Mesenchymal stem cell (in vitro differentiated cells and primary cell): ENCODE data around the gene AKAP13.

Experiments
- DNase-seq: peaks from one replicate; pipeline ENCODE4 v3.0.0-alpha.2; 2013
- H2AFZ ChIP-seq: one replicate; pipeline ENCODE4 v1.6.1; 2013; ENCODE audit warnings: low read depth, mild to moderate bottlenecking, control low read depth, inconsistent platforms, low read length, moderate library complexity
- H2AK5ac ChIP-seq: 2 replicates; pipeline ENCODE4 v1.6.1; 2013; ENCODE audit warnings: low read length, moderate library complexity, mild to moderate bottlenecking, inconsistent platforms; ENCODE audit not compliant: severe bottlenecking
- H2BK120ac ChIP-seq: one replicate; pipeline ENCODE4 v1.6.1; 2013; ENCODE audit warnings: low read depth, mild to moderate bottlenecking, inconsistent platforms, low read length, moderate library complexity
- H2BK12ac ChIP-seq, 2 experiments: one replicate each; pipeline ENCODE4 v1.6.1; 2013; ENCODE audit warnings: inconsistent platforms in 2 of 2, low read length in 2 of 2, mild to moderate bottlenecking in 2 of 2, moderate library complexity in 2 of 2, control low read depth in 1 of 2
- H2BK15ac ChIP-seq: one replicate; pipeline ENCODE4 v1.6.1; 2013; ENCODE audit warnings: mild to moderate bottlenecking, low read depth, inconsistent platforms; ENCODE audit not compliant: poor library complexity, severe bottlenecking
- H2BK5ac ChIP-seq: 2 replicates; pipeline ENCODE4 v1.6.1; 2013; ENCODE audit warnings: low read depth, mild to moderate bottlenecking, low read length, control low read depth, inconsistent platforms; ENCODE audit not compliant: poor library complexity, severe bottlenecking
- H3K14ac ChIP-seq, 2 experiments: one replicate each; pipeline ENCODE4 v1.6.1; 2013; ENCODE audit warnings: inconsistent platforms in 2 of 2, low read length in 2 of 2, control low read depth in 1 of 2, mild to moderate bottlenecking in 1 of 2, moderate library complexity in 1 of 2
- H3K18ac ChIP-seq, 2 experiments: one replicate each; pipeline ENCODE4 v1.6.1; 2013; ENCODE audit warnings: inconsistent platforms in 2 of 2, low read length in 2 of 2, control low read depth in 1 of 2, low read depth in 1 of 2, mild to moderate bottlenecking in 1 of 2
- H3K23ac ChIP-seq, 2 experiments: one replicate each; pipeline ENCODE4 v1.6.1; 2013; ENCODE audit warnings: inconsistent platforms in 2 of 2, low read length in 2 of 2, mild to moderate bottlenecking in 2 of 2, moderate library complexity in 2 of 2, control low read depth in 1 of 2
- H3K27ac ChIP-seq: 2 replicates; pipeline ENCODE4 v1.5.1; 2013; ENCODE audit warnings: mild to moderate bottlenecking, moderate library complexity, low read length, control low read depth, inconsistent platforms; ENCODE audit not compliant: poor library complexity, severe bottlenecking
- H3K27me3 ChIP-seq, 2 experiments: 2 replicates each; pipeline versions ENCODE4 v1.6.1 to v1.7.0; 2013; ENCODE audit warnings: low read length in 2 of 2, mild to moderate bottlenecking in 2 of 2, moderate library complexity in 2 of 2, control low read depth in 1 of 2, inconsistent platforms in 1 of 2; ENCODE audit not compliant: control insufficient read depth in 1 of 2, insufficient read depth in 1 of 2
- H3K36me3 ChIP-seq, 2 experiments: 2 replicates each; pipeline versions ENCODE4 v1.6.1 to v1.7.0; 2013; ENCODE audit warnings: low read length in 2 of 2, control low read depth in 1 of 2, inconsistent platforms in 1 of 2, low read depth in 1 of 2, mild to moderate bottlenecking in 1 of 2; ENCODE audit not compliant: insufficient read depth in 2 of 2, control insufficient read depth in 1 of 2
- H3K4ac ChIP-seq, 2 experiments: one replicate each; pipeline ENCODE4 v1.6.1; 2013; ENCODE audit warnings: inconsistent platforms in 2 of 2, low read length in 2 of 2, mild to moderate bottlenecking in 2 of 2, moderate library complexity in 2 of 2, control low read depth in 1 of 2, low read depth in 1 of 2
- H3K4me1 ChIP-seq: 2 replicates; pipeline ENCODE4 v1.6.1; 2013; ENCODE audit warnings: low read depth, low read length, control low read depth; ENCODE audit not compliant: control insufficient read depth, insufficient read depth
- H3K4me2 ChIP-seq: 2 replicates; pipeline ENCODE4 v1.6.1; 2013; ENCODE audit warnings: low read length, mild to moderate bottlenecking, inconsistent platforms; ENCODE audit not compliant: poor library complexity, severe bottlenecking
- H3K4me3 ChIP-seq, 2 experiments: 2 replicates each; pipeline versions ENCODE4 v1.5.1 to v1.7.0; 2013; ENCODE audit warnings: low read length in 2 of 2, mild to moderate bottlenecking in 2 of 2, control low read depth in 1 of 2, low read depth in 1 of 2; ENCODE audit not compliant: insufficient read depth in 1 of 2
- H3K79me1 ChIP-seq: replicated peaks from 2 replicates; pipeline ENCODE4 v1.6.1; 2013; ENCODE audit warnings: mild to moderate bottlenecking, control low read depth, low read length, inconsistent platforms; ENCODE audit not compliant: poor library complexity, severe bottlenecking
- H3K9ac ChIP-seq: 2 replicates; pipeline ENCODE4 v1.7.0; 2013; ENCODE audit warnings: mild to moderate bottlenecking, low read length, moderate library complexity
- H3K9me3 ChIP-seq: 2 replicates; pipeline ENCODE4 v1.7.0; 2013; ENCODE audit warnings: mild to moderate bottlenecking, low read length; ENCODE audit not compliant: control insufficient read depth
- H4K8ac ChIP-seq: one replicate; pipeline ENCODE4 v1.6.1; 2013; ENCODE audit warnings: inconsistent platforms, mild to moderate bottlenecking, low read length, moderate library complexity
- H4K91ac ChIP-seq: one replicate; pipeline ENCODE4 v1.6.1; 2013; ENCODE audit warnings: mild to moderate bottlenecking, low read length, inconsistent platforms
- WGBS: methylation state at CpG from one replicate; pipeline ENCODE4 v1.1.7; 2013; ENCODE audit warnings: mixed read lengths; 5-methylcytosine and 5-hydroxymethylcytosine counted together

The AKAP13 gene

DNA sequence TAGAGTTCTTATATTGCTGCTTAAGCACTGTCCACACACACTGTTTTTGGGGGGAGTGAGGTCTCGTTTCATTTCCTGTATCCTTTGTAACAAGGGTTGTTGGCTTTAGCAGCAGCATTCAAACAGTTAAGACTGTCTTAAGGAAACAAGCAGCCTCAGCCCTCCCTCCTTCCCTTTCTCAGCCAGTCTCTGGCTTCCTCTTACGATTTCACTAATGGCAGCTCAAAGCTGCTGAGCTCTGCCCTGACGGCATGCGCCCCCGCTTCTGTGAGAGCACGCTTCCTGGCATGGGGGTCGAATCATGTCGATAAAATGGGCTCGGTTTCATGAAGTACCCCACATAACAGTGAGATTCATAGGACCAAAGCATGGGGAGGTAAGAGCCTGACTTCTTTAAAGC is 309.3 kb downstream of the AKAP13 start:
- peak overlapping the region; percentile 63 for H4K91ac ChIP-seq

DNA sequence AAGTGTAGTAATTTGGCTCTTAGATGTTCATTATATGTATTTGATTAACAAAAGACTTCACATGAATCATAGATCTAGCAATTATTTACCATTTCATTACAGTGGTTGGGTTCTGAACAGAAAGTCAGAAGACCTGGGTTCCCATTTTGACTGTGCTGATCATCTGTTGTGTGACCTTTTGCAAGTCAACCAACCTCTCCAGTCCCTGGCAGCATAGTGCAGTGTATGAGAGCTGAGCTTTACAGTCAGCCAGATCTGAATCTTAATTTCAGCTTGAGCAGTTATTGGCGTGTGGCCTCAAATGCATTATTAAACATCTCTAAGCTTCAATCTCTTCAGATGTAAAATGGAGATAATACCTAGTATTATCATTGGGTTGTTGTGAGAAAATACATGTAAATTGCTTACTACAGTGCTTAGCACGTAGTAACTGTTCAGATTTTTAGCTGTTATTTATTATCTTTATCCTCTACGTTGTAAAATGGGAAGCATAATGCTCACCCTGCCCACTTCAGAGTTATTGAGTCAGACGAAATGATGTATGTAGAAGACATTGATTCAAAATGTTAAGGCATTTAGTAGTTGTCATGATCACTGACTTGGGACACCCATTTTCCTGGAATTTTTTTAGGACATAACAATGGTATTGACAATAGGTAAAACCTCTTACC is 310.3 kb downstream of the AKAP13 start:
- Histone ChIP-seq H2AFZ (no peak overlapping the region), H3K4me2 (no peak overlapping the region), H2BK12ac (no peak overlapping the region), H2BK15ac (no peak overlapping the region), H4K8ac (no peak overlapping the region), H3K27ac (no peak overlapping the region), H3K4me3 (peak overlapping the region in 1 of 2 experiments; percentile 79), H3K23ac (no peak overlapping the region), H3K18ac (no peak overlapping the region), H2BK5ac (no peak overlapping the region), H3K9me3 (no peaks in the 10 kb centered on the region), H3K27me3 (no peaks in the 10 kb centered on the region), H3K36me3 (peaks cover 11 to 88% of the 10 kb centered on the region in 2 experiments), H3K9ac (peak overlapping the region; percentile 92), H4K91ac (no peak overlapping the region), H2AK5ac (no peak overlapping the region), H2BK120ac (no peak overlapping the region), H3K4ac (no peak overlapping the region), H3K79me1 (peaks cover 13% of the 10 kb centered on the region), H3K14ac (no peak overlapping the region), H3K4me1 (peaks cover 3% of the 10 kb centered on the region)
- 94% methylated on average over 3 of the region's 4 CpGs for WGBS
- DNase-seq = no peak

More for the DNA sequence above, 309.3 kb downstream of the AKAP13 start:
- Histone ChIP-seq H2BK120ac (peak overlapping the region; percentile 46), H3K27ac (peak overlapping the region; percentile 62), H3K4me2 (peak overlapping the region; percentile 54), H2BK15ac (no peak overlapping the region), H3K36me3 (peaks cover 11 to 88% of the 10 kb centered on the region in 2 experiments), H3K18ac (peak overlapping the region in 1 of 2 experiments; percentile 84), H3K9me3 (no peaks in the 10 kb centered on the region), H2BK5ac (no peak overlapping the region), H3K27me3 (no peaks in the 10 kb centered on the region), H3K23ac (no peak overlapping the region), H2BK12ac (no peak overlapping the region), H3K4me3 (peak overlapping the region in 1 of 2 experiments; percentile 79), H3K4ac (no peak overlapping the region), H4K8ac (peak overlapping the region; percentile 38), H2AK5ac (no peak overlapping the region), H3K14ac (no peak overlapping the region), H2AFZ (no peak overlapping the region), H3K79me1 (peaks cover 13% of the 10 kb centered on the region), H3K9ac (peak overlapping the region; percentile 92), H3K4me1 (peaks cover 3% of the 10 kb centered on the region)
- DNase-seq = peak; percentile 76
- 19% methylated on average over 9 of the region's 9 CpGs for WGBS

DNA sequence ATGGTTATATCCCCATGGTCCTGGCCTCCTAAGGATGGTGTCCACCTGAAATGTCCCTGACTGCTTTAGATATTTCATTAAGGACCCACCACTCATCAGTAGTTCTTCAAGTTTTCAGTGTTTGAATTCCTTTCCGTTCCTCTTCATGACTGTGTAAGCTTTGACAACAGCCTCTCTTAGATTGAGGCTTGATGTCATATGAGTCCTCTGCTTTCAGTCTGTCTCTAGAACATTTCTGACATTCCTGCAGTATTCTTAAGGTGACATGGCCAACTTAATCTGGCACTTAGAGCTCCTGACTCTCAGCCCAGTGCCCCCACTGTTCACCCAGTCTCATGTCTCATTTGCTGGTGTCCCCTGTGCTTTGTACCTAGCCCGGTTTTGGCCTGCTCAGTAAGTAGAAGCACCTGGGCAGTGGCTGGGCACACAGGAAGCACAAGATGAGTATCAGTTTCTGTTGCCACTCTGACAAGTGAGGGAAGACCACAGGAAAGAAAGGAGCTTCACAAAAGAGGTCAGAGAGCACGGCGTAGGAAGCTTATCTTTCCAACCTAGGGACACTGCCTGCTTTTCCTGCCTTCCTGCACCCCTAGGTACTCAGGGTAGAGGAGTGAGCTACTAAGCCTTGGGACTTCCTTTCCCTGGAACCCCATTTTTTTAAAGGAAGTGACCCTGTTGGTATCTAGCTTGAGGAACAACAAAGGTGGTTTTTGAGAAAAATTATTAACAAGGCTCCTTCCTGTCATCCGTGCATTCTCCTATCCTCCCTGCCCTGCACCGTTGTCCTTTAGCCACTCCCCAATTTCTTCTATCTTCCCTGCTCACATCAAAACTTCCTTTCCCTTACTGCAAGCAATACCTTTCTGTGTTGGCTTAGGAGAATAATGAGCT is 311.2 kb downstream of the AKAP13 start:
- no peak overlapping the region for H2BK12ac ChIP-seq
- H2AFZ ChIP-seq = no peak overlapping the region
- DNase-seq = no peak
- no peak overlapping the region for H2BK5ac ChIP-seq
- no peak overlapping the region for H4K91ac ChIP-seq
- no peak overlapping the region for H3K14ac ChIP-seq
- H3K9me3 ChIP-seq = no peaks in the 10 kb centered on the region
- peaks cover 3% of the 10 kb centered on the region for H3K4me1 ChIP-seq
- H3K9ac ChIP-seq = peak overlapping the region; percentile 92
- no peak overlapping the region for H3K23ac ChIP-seq
- no peak overlapping the region for H4K8ac ChIP-seq
- H3K4me3 ChIP-seq = no peak overlapping the region
- H3K18ac ChIP-seq = no peak overlapping the region
- no peak overlapping the region for H3K4me2 ChIP-seq
- H2AK5ac ChIP-seq = no peak overlapping the region
- H3K4ac ChIP-seq = no peak overlapping the region
- H3K27me3 ChIP-seq = no peaks in the 10 kb centered on the region
- no peak overlapping the region for H2BK15ac ChIP-seq
- H3K36me3 ChIP-seq = peaks cover 11 to 88% of the 10 kb centered on the region in 2 experiments
- 97% methylated on average over 4 of the region's 6 CpGs for WGBS
- H3K27ac ChIP-seq = no peak overlapping the region
- no peak overlapping the region for H2BK120ac ChIP-seq
- peaks cover 12% of the 10 kb centered on the region for H3K79me1 ChIP-seq

DNA sequence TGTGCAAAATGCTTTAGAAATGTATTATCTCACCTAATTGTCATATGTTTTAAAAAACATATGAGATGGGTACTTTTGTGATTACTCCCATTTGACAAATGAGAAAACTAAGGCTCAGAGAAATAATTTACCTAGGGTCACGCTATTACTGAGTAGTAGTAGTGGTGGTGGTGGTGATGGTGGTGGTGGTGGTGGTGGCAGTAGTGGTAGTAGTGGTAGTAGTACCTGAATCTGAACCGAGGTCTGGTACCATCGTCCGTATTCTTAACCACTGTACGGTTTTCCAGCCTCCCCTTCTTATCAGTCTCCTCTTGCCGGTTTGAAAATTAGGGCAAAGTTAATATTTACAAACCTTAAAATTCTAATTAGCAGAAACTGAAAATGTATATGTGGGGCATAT is 311.9 kb downstream of the AKAP13 start:
- no peak overlapping the region for H3K4me3 ChIP-seq
- no peak overlapping the region for H2AFZ ChIP-seq
- peaks cover 3% of the 10 kb centered on the region for H3K4me1 ChIP-seq
- H4K91ac ChIP-seq = no peak overlapping the region
- no peak overlapping the region for H3K27ac ChIP-seq
- H3K9me3 ChIP-seq = no peaks in the 10 kb centered on the region
- no peak overlapping the region for H3K9ac ChIP-seq
- H3K4ac ChIP-seq = no peak overlapping the region
- H3K27me3 ChIP-seq = no peaks in the 10 kb centered on the region
- H3K4me2 ChIP-seq = no peak overlapping the region
- no peak overlapping the region for H3K18ac ChIP-seq
- H2BK120ac ChIP-seq = no peak overlapping the region
- H2BK5ac ChIP-seq = no peak overlapping the region
- H2BK15ac ChIP-seq = no peak overlapping the region
- no peak for DNase-seq
- H3K79me1 ChIP-seq = peaks cover 15% of the 10 kb centered on the region
- H3K14ac ChIP-seq = no peak overlapping the region
- H2AK5ac ChIP-seq = no peak overlapping the region
- peaks cover 14 to 86% of the 10 kb centered on the region in 2 experiments for H3K36me3 ChIP-seq
- 100% methylated on average over 1 of the region's 6 CpGs for WGBS
- H2BK12ac ChIP-seq = no peak overlapping the region
- no peak overlapping the region for H3K23ac ChIP-seq
- H4K8ac ChIP-seq = no peak overlapping the region
